Endothelial cell (in vitro differentiated cells): ENCODE measurements around the gene RGS16. TPM values are rescaled to one million over a fixed set of nuclear protein-coding genes. Genes with fewer than 3 reads are reported as not detected.

ENCODE experiments used
- DNase-seq: peaks from one replicate; pipeline ENCODE4 v3.0.0; 2021; ENCODE audit warnings: low spot score
- H3K27ac Mint-ChIP-seq: one replicate; pipeline ENCODE4 v1.8.0; 2021; ENCODE audit warnings: mixed read lengths, inconsistent platforms; ENCODE audit not compliant: unreplicated experiment
- H3K27me3 Mint-ChIP-seq: one replicate; pipeline ENCODE4 v1.8.0; 2021; ENCODE audit warnings: mild to moderate bottlenecking, moderate library complexity, mixed read lengths, inconsistent platforms; ENCODE audit not compliant: unreplicated experiment
- H3K36me3 Mint-ChIP-seq: one replicate; pipeline ENCODE4 v1.8.0; 2021; ENCODE audit warnings: mild to moderate bottlenecking, low read depth, mixed read lengths, inconsistent platforms; ENCODE audit not compliant: unreplicated experiment
- H3K4me1 Mint-ChIP-seq: one replicate; pipeline ENCODE4 v1.8.0; 2021; ENCODE audit warnings: mild to moderate bottlenecking, mixed read lengths, inconsistent platforms; ENCODE audit not compliant: unreplicated experiment
- H3K4me3 Mint-ChIP-seq: one replicate; pipeline ENCODE4 v1.8.0; 2021; ENCODE audit warnings: mild to moderate bottlenecking, mixed read lengths, inconsistent platforms; ENCODE audit not compliant: unreplicated experiment
- H3K9me3 Mint-ChIP-seq: one replicate; pipeline ENCODE4 v1.8.0; 2021; ENCODE audit warnings: mixed read lengths, inconsistent platforms; ENCODE audit not compliant: unreplicated experiment
- total RNA-seq: library from RNA; stranded (reverse); fragmentation: NEBNext Ultra II Directional; extraction: Animal tissue kit (Norgen Biotek cat#: 25700); gene quantifications from one replicate; pipeline ENCODE4 v1.2.1, GENCODE V29; 2021; ENCODE audit not compliant: unreplicated experiment
- TF ChIP-seq, protein P1 (sequence below): fragments of 200-600 bp; sonication (generic); IDR thresholded peaks from one replicate; pipeline ENCODE4 v1.5.0; 2021; ENCODE audit warnings: antibody characterized with exemption; ENCODE audit not compliant: unreplicated experiment

RGS16 gene
- total RNA-seq, 1 donor from 2014 or later = 11.8 TPM

DNA sequence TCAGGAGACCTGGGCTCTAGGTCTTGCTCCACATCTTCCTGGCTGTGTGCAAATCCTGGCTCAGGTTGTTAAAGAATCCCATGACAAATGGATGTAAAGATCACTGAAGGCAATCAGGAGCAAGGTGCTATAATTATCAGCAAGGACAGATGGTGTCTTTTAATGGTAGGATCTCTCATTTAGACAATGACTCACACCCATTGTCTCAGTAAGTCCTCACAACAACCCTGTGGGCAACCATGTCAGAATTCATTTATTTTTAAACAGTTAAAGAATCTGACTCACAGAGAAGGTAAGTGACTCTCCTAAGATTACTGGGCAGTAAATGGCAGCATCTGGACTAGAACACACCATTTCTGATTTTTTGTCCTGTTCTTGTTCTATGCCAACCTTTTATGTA lies 47.9 kb downstream of the RGS16 start:
- TF ChIP-seq, protein P1, sequence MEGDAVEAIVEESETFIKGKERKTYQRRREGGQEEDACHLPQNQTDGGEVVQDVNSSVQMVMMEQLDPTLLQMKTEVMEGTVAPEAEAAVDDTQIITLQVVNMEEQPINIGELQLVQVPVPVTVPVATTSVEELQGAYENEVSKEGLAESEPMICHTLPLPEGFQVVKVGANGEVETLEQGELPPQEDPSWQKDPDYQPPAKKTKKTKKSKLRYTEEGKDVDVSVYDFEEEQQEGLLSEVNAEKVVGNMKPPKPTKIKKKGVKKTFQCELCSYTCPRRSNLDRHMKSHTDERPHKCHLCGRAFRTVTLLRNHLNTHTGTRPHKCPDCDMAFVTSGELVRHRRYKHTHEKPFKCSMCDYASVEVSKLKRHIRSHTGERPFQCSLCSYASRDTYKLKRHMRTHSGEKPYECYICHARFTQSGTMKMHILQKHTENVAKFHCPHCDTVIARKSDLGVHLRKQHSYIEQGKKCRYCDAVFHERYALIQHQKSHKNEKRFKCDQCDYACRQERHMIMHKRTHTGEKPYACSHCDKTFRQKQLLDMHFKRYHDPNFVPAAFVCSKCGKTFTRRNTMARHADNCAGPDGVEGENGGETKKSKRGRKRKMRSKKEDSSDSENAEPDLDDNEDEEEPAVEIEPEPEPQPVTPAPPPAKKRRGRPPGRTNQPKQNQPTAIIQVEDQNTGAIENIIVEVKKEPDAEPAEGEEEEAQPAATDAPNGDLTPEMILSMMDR = no peak
- DNase-seq = no peak
- Mint-ChIP-seq H3K27me3 (no peaks in the 10 kb centered on the region), H3K9me3 (no peaks in the 10 kb centered on the region), H3K4me1 (peaks cover 7% of the 10 kb centered on the region), H3K36me3 (no peaks in the 10 kb centered on the region), H3K27ac (no peak overlapping the region), H3K4me3 (no peak overlapping the region)

DNA sequence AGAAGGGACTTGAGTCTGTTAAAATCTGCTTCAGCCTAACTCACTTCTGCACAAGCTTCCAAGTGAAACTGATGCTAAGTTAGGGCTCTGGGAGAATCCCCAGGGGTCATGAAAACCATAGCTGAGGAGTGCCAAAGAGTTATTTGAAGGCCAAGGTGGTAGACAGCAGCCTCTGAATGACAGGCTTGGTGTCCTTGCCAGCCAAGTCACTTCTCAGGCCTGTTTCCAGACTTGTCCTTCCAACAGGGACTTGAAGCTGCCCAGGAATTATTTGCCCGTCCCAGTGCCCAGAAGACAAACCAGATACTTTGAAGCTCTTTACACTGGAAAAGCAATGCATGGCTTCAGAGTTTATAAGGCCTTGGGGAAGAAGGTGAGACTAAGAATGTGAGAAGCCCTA lies 48.7 kb downstream of the RGS16 start:
- no peak overlapping the region for H3K27ac Mint-ChIP-seq
- H3K4me1 Mint-ChIP-seq = peaks cover 7% of the 10 kb centered on the region
- no peaks in the 10 kb centered on the region for H3K36me3 Mint-ChIP-seq
- H3K4me3 Mint-ChIP-seq = no peak overlapping the region
- H3K9me3 Mint-ChIP-seq = no peaks in the 10 kb centered on the region
- TF ChIP-seq, protein P1 = no peak
- DNase-seq = no peak
- no peaks in the 10 kb centered on the region for H3K27me3 Mint-ChIP-seq

DNA sequence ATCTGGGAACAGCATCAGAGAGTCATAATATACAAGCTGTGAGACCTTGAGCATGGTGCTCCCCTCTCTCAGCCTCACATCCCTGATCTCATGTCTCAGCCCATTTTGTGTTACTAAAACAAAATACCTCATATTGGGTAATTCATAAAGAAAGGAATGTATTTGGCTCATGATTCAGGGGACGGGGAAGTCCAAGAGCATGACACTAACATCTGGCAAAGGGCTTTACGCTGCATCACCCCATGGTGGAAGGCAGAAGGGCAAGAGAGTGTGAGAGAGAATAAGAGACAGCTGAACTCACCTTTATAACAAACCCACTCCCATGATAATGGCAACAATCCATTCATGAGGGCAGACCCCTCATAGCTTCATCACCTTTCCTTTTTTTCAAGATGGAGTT lies 51.7 kb downstream of the RGS16 start:
- Mint-ChIP-seq H3K27me3 (peaks cover 1% of the 10 kb centered on the region), H3K4me3 (no peak overlapping the region), H3K27ac (no peak overlapping the region), H3K36me3 (no peaks in the 10 kb centered on the region), H3K4me1 (peaks cover 4% of the 10 kb centered on the region), H3K9me3 (no peaks in the 10 kb centered on the region)
- no peak for DNase-seq
- TF ChIP-seq, protein P1 = no peak

DNA sequence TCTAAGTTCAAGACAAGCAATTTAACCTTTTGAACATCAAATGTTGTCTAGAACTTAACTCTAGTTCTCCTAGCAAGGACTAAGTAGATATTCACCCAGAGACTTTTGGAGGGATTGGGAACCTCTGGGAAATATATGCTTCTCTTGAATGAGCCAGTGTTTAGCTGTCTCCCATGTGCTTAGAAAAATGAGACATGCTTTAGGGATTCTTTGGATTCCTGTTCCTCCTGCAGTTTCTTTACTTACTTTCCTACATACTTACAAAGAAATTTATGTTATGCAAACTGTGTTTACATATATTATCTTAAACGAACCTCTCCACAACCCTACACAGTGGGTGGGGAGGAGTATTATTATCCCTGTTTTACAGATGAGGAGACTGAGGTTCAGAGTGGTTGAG lies 54.4 kb downstream of the RGS16 start:
- TF ChIP-seq, protein P1 = no peak
- Mint-ChIP-seq H3K36me3 (no peaks in the 10 kb centered on the region), H3K27me3 (peaks cover 1% of the 10 kb centered on the region), H3K27ac (no peak overlapping the region), H3K9me3 (no peaks in the 10 kb centered on the region), H3K4me3 (no peak overlapping the region), H3K4me1 (no peaks in the 10 kb centered on the region)
- no peak for DNase-seq

DNA sequence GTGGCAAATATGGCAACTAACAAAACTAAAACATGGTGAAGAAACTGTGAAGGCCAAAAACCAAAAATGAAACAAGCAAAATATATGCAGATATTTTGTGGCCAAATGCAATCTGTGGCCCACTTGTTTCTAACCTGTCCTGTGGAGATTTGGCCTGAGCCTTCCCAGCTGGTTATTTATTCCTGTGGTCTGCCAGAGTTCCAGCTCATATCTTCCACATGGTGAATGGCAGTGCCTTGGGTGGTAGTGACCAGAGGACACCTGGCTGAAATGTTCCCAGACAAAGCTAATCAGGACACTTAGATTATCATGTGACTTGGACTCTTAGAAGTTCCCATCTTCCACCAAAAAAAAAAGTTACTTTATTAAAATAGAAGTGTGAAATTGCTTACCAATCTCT lies 54.8 kb downstream of the RGS16 start:
- H3K4me3 Mint-ChIP-seq = no peak overlapping the region
- H3K4me1 Mint-ChIP-seq = no peaks in the 10 kb centered on the region
- DNase-seq = no peak
- H3K9me3 Mint-ChIP-seq = no peaks in the 10 kb centered on the region
- H3K27me3 Mint-ChIP-seq = peaks cover 1% of the 10 kb centered on the region
- H3K27ac Mint-ChIP-seq = no peak overlapping the region
- TF ChIP-seq, protein P1 = no peak
- no peaks in the 10 kb centered on the region for H3K36me3 Mint-ChIP-seq

Other genes starting within 250 kb of the RGS16 start
- gene GLUL, start 212.6 kb downstream of the RGS16 start, total RNA-seq = 472 TPM
- gene TEDDM1, start 203.7 kb downstream of the RGS16 start, total RNA-seq = not detected
- gene RGSL1, start 154.2 kb downstream of the RGS16 start, total RNA-seq = not detected
- 2.3 TPM for gene RNASEL, start 15.1 kb downstream of the RGS16 start, total RNA-seq
- gene RGS8, start 80.2 kb upstream of the RGS16 start, total RNA-seq = not detected
- gene NPL, start 185.4 kb upstream of the RGS16 start, total RNA-seq = 4.8 TPM
- gene DHX9, start 235.0 kb upstream of the RGS16 start, total RNA-seq = 182 TPM